DND-41 (cell line): Measurements from ENCODE around the gene ADTRP.

Experiments used
- CTCF ChIP-seq: IDR thresholded peaks from 2 replicates; pipeline ENCODE4 v1.5.1; 2012; ENCODE audit warnings: borderline replicate concordance, low read length, moderate library complexity, mild to moderate bottlenecking; ENCODE audit not compliant: poor library complexity, severe bottlenecking; ENCODE audit errors: extremely low read depth
- EZH2 ChIP-seq: IDR thresholded peaks from 3 replicates; pipeline ENCODE4 v1.6.1; 2012; ENCODE audit warnings: borderline replicate concordance, low read depth, mild to moderate bottlenecking, moderate library complexity, low read length, inconsistent platforms; ENCODE audit not compliant: severe bottlenecking

GRCh38 chr6:11826779-11827178, 48.2 kb upstream of the ADTRP start:
- no peak for TF ChIP-seq CTCF
- TF ChIP-seq EZH2: no peak
